ENCODE results near the gene RNF2.

Gene RNF2

GRCh38 chr1:185139246-185139645 is 93.9 kb downstream of the RNF2 start:
- TF ChIP-seq CTCF (conservative IDR thresholded peaks at IDR 0.05; ENCODE audit: low read depth, low read length), result no peak
- no peak overlapping the region for H3K4me3 ChIP-seq (ENCODE audit: low read depth, low read length)
- DNase-seq (ENCODE audit: low read depth), result no peak

DNA sequence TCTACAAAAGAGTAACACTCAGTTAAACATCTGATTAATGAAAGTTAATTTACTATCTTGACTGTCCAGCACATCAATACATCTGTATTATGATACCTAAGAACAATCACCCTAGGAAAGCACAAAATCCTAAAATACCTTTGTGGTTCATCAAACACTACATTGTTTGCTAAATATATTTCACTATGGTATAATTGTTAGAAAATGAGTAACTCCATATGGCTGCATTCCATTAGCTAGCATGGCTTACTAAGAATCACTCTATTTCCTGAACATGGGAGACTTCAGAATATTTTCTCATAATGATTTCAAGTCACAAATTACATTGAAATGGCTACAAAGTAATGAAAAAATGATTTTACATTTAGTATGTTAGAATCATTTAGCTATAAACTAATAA is 98.9 kb downstream of the RNF2 start:
- H3K4me3 ChIP-seq (ENCODE audit: low read depth, low read length), result no peak overlapping the region
- peak; percentile 26 for DNase-seq (ENCODE audit: low read depth)
- TF ChIP-seq CTCF (conservative IDR thresholded peaks at IDR 0.05; ENCODE audit: low read depth, low read length), result no peak

- no peak overlapping the region for H3K4me3 ChIP-seq (ENCODE audit: low read depth, low read length)
- no peak for DNase-seq (ENCODE audit: low read depth)
- no peak for TF ChIP-seq CTCF (conservative IDR thresholded peaks at IDR 0.05; ENCODE audit: low read depth, low read length)
Measured at GRCh38 chr1:185151215-185151614, 105.9 kb downstream of the RNF2 start.

Measured in choroid plexus epithelial cell (primary cell).